Suprapubic skin (tissue), 4 donors: ENCODE data around the gene C9orf40.

ENCODE experiments used
- EP300 ChIP-seq: sonication (generic); formaldehyde crosslinking; IDR thresholded peaks from one replicate; pipeline ENCODE4 v1.6.1; 2017; ENCODE audit warnings: antibody characterized with exemption
- POLR2A ChIP-seq, 2 donors: fragments of 450-650 bp; IDR thresholded peaks; one replicate each; pipeline ENCODE4 v1.6.1; 2017; ENCODE audit warnings: antibody characterized with exemption in 2 of 2, mild to moderate bottlenecking in 2 of 2, moderate library complexity in 2 of 2
- POLR2AphosphoS5 ChIP-seq, 3 donors: sonication (generic); formaldehyde crosslinking; IDR thresholded peaks; one replicate each; pipeline ENCODE4 v1.6.1; 2017; ENCODE audit warnings: antibody characterized with exemption in 3 of 3
- TF ChIP-seq, protein P1 (sequence below), 2 donors: fragments of 200-600 bp in 1 of 2; fragments of 450-650 bp in 1 of 2; sonication (generic) in 1 of 2; IDR thresholded peaks; one replicate each; pipeline ENCODE4 v1.5.1; 2016 to 2019; ENCODE audit warnings: antibody characterized with exemption in 2 of 2, mild to moderate bottlenecking in 1 of 2, moderate library complexity in 1 of 2

DNA sequence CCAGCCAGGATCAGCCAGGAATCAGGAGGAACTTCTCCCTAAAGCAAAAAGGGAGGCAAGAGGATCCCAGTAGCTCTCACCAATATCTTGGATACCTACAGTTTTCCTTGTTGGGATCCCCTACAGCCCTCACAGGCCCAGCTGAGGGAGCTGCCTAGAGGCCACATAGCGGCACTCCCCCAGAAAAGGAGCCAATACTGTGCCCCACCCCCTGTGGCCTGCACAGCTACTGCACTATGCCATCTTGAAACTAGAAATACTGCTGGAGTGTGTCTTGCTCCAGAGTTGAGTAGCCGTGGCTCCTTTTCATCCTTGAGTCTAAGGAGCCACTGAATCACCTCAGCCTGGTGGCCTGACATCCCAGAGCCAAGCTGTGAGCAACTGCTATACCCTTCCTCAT lies 42.7 kb downstream of the C9orf40 start:
- no peak for TF ChIP-seq POLR2AphosphoS5 (IDR thresholded peaks at IDR 0.05)
- no peak for TF ChIP-seq POLR2A (IDR thresholded peaks at IDR 0.05)
- TF ChIP-seq, protein P1, sequence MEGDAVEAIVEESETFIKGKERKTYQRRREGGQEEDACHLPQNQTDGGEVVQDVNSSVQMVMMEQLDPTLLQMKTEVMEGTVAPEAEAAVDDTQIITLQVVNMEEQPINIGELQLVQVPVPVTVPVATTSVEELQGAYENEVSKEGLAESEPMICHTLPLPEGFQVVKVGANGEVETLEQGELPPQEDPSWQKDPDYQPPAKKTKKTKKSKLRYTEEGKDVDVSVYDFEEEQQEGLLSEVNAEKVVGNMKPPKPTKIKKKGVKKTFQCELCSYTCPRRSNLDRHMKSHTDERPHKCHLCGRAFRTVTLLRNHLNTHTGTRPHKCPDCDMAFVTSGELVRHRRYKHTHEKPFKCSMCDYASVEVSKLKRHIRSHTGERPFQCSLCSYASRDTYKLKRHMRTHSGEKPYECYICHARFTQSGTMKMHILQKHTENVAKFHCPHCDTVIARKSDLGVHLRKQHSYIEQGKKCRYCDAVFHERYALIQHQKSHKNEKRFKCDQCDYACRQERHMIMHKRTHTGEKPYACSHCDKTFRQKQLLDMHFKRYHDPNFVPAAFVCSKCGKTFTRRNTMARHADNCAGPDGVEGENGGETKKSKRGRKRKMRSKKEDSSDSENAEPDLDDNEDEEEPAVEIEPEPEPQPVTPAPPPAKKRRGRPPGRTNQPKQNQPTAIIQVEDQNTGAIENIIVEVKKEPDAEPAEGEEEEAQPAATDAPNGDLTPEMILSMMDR (IDR thresholded peaks at IDR 0.05), result no peak
- TF ChIP-seq EP300, result no peak
